HAP-1 (cell line): Measurements from ENCODE around the gene ZNF563.
"Not testable (repeated sequence)": the region's sequence is repeated elsewhere in the genome, so short reads cannot be mapped to it uniquely, and the experiment has no call there.

ENCODE experiments used
- DNase-seq, 2 experiments: peaks; one replicate each; pipeline ENCODE4 v3.0.0-alpha.2; 2016 to 2020; ENCODE audit warnings: low spot score in 2 of 2
- H3K27me3 ChIP-seq: fragments of 250-450 bp; sonication (Bioruptor Pico); 2 replicates; pipeline ENCODE4 v1.5.1; 2020; ENCODE audit warnings: low read depth, mild to moderate bottlenecking, moderate library complexity
- H3K36me3 ChIP-seq: fragments of 250-450 bp; sonication (Bioruptor Pico); replicated peaks from 2 replicates; pipeline ENCODE4 v1.5.1; 2020; ENCODE audit warnings: mild to moderate bottlenecking
- H3K4me1 ChIP-seq: fragments of 250-450 bp; sonication (Bioruptor Pico); 2 replicates; pipeline ENCODE4 v1.5.1; 2020; ENCODE audit warnings: mild to moderate bottlenecking
- H3K4me3 ChIP-seq: fragments of 250-450 bp; sonication (Bioruptor Pico); 2 replicates; pipeline ENCODE4 v1.5.1; 2020; ENCODE audit warnings: mild to moderate bottlenecking, moderate library complexity
- H3K9me3 ChIP-seq: fragments of 250-450 bp; sonication (Bioruptor Pico); 2 replicates; pipeline ENCODE4 v1.5.1; 2020; ENCODE audit warnings: mild to moderate bottlenecking, moderate library complexity
- in situ Hi-C: fragments of 300-500 bp; cut with MboI; formaldehyde crosslinking; loops from 3 replicates; pipeline ENCODE4 v1.14.3; 2020; ENCODE audit warnings: low sequenced_read_pairs, inconsistent platforms, mixed read lengths

ZNF563 gene

DNA sequence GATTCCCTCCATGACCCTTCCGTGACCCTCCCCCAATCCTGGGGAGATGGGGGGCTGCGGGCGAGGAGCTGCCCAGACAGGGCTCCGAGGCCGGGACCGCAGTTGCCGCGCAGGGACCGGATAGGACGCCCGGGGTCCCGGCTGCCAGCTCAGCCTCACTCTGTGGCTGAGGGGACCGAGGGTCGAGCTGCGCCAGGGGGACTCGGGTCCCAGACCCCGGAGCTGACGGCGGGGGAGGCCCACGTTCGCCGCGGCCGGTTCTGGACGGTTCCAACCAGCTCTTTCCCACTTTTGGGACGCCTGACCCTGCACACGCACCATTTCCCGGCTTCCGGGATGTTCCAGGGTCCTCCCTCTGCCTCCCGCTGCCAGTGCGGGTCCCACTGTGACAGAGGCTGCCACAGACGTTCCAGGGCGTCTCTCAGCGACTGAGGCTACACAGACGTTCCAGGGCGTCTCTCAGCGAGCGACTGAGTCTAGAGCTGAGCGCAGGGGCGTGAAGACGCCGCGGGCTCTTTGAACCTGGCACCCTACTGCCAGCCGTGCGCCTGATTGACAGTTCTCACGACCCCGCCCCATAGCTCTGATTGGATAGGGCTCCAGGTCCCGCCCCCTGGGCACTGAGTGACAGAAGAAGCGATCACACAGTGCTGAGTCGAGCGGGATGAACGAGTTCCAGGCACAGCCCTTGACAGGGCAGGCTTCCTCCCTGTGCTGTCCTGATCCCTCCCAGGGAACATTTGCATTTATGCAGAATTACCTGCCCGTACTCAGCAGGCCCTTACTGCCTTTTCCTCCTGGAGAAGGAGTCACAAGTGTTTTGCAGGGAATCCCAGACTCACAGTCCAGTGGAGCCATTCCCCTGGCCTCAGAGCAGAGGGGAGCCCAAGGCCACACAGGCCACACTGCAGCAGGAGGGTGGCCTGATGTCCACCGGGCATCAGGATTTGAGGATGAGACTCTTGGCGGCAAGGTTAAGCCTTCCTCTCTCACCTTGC lies at the start of gene ZNF563:
TSS of gene ZNF563 (minus strand) at position 472 of the 998 bp plus-strand sequence. CDS start at position 321, 151 bp downstream.
- Histone ChIP-seq H3K4me3 (peak within 1 kb of the TSS; percentile 74), H3K36me3 (no peaks in the 10 kb centered on the region), H3K4me1 (peaks cover 3% of the 10 kb centered on the region; the same call in 1 of the 2 replicates), H3K27me3 (no peaks in the 10 kb centered on the region), H3K9me3 (no peaks in the 10 kb centered on the region)
- peak; percentile 86 to 97 for DNase-seq
- in situ Hi-C loops: no loop called here

DNA sequence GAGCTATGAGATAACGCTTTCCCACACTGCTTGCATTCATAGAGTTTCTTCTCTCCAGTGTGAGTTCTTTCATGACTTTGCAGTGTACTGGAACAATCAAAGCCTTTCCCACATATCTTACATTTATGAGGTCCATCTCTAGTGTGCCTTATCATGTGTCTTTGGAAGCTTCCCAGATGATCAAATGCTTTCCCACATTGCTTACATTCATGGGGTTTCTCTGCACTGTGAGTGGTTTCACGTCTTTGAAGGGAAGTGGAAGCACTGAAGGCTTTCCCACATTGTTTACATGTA lies 47.0 kb upstream of the ZNF563 start:
- Histone ChIP-seq H3K4me1 (no peaks in the 10 kb centered on the region), H3K9me3 (peaks cover 16% of the 10 kb centered on the region), H3K36me3 (no peaks in the 10 kb centered on the region), H3K4me3 (no peak overlapping the region), H3K27me3 (no peaks in the 10 kb centered on the region)
- in situ Hi-C loops: no loop called here
- DNase-seq: no peak

DNA sequence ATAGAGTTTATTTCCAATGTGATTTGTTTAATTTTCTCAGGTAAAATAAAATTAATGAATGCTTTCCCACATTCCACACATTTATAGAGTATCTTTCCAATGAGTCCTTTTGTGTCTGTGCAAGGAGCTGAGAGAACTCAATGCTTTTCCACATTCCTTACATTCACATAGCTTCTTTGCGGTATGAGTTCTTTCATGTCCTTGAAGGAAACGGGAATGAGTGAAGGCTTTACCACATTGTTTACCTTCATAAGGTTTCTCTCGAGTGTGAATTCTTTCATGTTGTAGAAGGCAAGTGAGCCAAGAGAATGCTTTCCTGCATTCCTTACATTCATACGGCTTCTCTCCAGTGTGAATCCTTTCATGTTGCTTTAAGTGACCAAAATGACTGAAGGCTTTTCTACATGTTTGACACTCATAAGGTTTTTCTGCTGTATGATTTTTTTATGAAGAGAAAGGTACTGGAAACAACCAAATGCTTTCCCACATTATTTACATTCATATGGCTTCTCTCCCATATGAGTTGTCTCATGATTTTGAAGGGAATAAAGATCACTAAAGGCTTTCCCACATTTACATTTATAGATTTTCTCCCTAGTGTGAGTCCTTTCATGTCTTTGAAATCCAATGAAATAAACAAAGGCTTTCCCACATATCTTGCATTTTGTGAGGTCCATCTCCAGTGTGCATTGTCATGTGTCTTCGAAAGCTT lies 46.5 kb upstream of the ZNF563 start:
- no peak for DNase-seq
- in situ Hi-C loops: no loop called here
- H3K4me1 ChIP-seq: no peaks in the 10 kb centered on the region
- H3K27me3 ChIP-seq: no peaks in the 10 kb centered on the region
- H3K4me3 ChIP-seq: no peak overlapping the region
- H3K36me3 ChIP-seq: no peaks in the 10 kb centered on the region
- H3K9me3 ChIP-seq: peaks cover 16% of the 10 kb centered on the region

DNA sequence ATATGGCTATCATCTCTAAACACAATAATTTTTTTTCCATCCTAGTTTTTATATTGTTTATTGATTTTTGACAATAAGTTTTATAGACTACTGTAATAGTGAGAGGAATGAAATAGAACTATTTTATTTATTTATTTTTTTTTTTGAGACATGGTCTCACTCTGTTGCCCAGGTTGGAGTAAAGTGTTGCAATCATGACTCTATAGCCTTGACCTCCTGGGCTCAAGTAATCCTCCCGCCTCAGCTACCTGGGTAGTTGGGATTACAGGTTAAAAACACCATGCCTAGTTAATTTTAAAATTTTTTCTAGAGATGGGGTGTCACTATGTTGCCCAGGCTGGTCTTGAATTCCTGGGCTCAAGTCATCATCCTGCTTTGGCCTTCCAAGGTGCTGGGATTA lies 40.6 kb upstream of the ZNF563 start:
- Histone ChIP-seq H3K4me1 (no peaks in the 10 kb centered on the region), H3K36me3 (no peaks in the 10 kb centered on the region), H3K4me3 (no peak overlapping the region), H3K9me3 (peaks cover 9% of the 10 kb centered on the region), H3K27me3 (no peaks in the 10 kb centered on the region)
- in situ Hi-C loops: no loop called here
- no peak for DNase-seq

DNA sequence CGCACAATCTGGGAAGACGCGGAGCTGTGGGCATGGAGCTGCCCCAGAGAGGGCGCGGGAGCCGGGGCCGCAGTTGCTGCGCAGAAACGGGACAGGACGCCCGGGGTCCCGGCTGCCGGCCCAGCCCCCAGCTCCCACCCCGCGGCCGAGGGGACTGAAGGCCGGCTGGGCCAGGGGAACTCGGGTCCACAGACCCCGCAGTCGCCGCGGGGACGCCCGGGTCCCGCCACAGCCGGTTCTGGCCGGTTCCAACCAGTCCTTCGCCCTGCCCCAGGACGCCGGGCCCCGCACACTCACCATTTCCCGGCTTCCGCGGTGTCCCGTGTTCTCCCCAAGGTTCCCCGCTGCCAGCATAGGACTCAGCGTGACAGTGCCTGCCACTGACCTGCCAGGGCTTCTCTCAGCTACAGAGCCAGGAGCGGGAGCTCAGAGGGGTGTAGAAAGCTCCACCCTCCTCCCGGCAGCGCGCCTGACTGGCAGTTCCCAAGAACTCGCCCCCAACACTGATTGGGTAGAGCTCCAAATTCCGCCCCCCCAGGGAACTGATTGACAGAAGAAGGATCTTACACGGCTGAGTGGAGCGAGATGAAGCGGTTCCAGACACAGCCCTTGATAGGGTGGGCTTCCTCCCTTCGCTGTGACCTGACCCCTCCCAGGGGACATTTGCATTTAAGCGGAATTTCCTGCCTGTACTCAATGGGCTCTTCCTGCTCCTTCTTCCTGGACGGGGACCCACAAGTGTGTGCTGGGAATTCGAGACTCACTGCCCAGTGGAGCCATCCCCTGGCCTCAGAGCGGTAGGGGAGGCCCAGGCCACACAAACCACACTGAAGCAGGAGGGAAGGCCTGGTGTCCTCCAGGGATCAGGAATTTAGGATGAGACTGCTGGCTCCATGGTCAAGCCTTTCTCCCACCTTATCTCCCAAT lies 32.1 kb upstream of the ZNF563 start, which contains the start of gene ZNF442:
TSS of gene ZNF442 (minus strand) at position 448 of the 927 bp plus-strand sequence. CDS start 2,052 bp downstream, outside the sequence.
- peak; percentile 95 to 98 for DNase-seq
- in situ Hi-C loops: no loop called here
- Histone ChIP-seq H3K36me3 (0 out of 2 replicates have a peak, but pooled peaks cover 3% of the 10 kb centered on the region), H3K4me3 (peak within 1 kb of the TSS; percentile 75), H3K9me3 (no peaks in the 10 kb centered on the region; the same call in 1 of the 2 replicates), H3K27me3 (no peaks in the 10 kb centered on the region), H3K4me1 (no peaks in the 10 kb centered on the region; the same call in 1 of the 2 replicates)

DNA sequence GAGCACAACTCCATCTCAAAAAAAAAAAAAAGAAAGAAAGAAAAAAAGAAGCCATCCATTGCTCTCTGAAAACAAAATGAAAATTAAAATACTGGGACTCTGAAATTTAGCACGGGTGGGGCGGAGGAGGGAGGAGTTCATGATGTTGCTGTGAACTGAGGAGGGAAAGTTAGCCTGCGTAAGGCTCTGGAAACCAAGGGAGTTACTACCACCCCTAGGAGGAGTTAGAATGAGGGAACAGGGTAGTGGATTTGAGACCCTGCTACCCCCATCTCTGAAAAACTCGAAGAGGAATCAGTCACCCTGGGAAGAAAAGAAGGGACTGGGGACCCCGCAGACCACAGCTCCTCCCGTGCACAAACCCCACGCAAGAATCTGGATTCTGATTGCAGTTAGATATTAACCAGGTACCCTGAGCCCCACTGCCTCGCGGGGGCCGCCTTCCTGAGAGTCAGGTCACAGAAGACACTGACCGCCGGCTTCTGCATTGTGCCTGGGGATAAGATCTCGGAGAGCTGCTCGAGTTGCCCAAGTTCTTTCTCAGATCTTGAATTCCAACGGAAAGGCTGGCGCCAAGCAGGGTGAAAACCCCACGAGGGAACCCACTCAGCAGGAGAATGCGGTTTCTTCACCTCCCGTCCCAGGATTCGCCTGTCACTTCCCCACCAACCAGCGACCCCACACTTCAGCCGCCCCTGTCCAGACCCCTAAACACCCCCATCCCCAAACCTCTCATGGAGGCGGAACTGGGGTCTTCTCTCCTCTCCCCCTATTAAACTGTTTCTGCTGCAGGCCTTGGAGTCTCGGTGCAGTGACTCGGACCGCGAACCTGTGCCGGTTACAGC lies 31.2 kb upstream of the ZNF563 start:
- Histone ChIP-seq H3K9me3 (no peaks in the 10 kb centered on the region; the same call in 1 of the 2 replicates), H3K4me3 (peak overlapping the region; percentile 75), H3K4me1 (no peaks in the 10 kb centered on the region; the same call in 1 of the 2 replicates), H3K36me3 (0 out of 2 replicates have a peak, but pooled peaks cover 3% of the 10 kb centered on the region), H3K27me3 (no peaks in the 10 kb centered on the region)
- peak; percentile 3 to 34 for DNase-seq
- in situ Hi-C loops: no loop called here

DNA sequence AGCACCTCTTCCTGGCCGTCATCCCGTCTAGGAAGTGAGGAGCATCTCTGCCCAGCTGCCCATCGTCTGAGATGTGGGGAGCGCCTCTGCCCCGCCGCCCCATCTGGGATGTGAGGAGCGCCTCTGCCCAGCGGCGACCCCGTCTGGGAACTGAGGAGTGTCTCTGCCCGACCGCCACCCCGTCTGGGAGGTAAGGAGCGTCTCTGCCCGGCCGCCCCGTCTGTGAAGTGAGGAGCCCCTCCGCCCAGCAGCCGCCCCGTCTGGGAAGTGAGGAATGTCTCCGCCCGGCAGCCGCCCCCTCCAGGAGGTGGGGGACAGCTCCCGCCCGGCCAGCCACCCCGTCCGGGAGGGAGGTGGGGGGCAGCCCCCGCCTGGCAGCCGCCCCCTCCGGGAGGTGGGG lies 28.8 kb upstream of the ZNF563 start:
- in situ Hi-C loops, H3K4me3 ChIP-seq: not testable (repeated sequence)

DNA sequence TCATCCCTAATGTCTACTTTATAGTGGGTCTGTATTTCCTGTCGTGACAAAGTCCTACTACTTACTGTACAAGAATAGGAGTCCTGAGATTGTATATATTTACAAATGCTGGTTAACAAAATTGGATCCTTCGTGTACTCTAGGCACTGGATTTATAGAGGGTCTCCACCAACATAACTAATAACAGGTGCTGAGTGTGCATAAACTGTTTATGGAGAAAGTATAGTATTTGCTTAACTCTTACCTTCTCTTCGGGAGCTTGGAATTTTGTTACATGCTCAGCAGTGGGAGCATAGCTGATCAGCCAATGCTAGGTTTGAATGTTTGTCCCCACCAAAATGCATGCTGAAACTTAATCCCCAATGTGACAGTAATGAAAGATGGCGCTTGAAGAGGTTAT lies 19.9 kb upstream of the ZNF563 start:
- in situ Hi-C loops: no loop called here
- Histone ChIP-seq H3K4me3 (no peak overlapping the region), H3K36me3 (peaks cover 9% of the 10 kb centered on the region), H3K4me1 (no peaks in the 10 kb centered on the region), H3K9me3 (peaks cover 22% of the 10 kb centered on the region), H3K27me3 (no peaks in the 10 kb centered on the region)
- no peak for DNase-seq

More for the DNA sequence above, 28.8 kb upstream of the ZNF563 start:
- not testable (repeated sequence) for H3K4me1 ChIP-seq, H3K36me3 ChIP-seq, H3K9me3 ChIP-seq, DNase-seq, H3K27me3 ChIP-seq

DNA sequence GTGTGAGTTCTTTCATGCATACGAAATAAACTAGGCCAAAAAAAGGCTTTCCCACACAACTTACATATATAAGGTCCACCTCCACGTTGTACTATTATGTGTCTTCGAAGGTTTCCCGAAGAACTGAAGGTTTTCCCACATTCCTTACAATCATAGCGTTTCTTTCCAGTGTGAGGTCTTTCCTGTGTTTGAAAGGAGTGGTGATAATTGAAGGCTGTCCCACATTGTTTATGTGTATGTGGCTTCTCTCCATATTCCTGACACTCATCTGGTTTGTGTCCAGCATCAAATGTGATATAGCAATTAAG lies 17.4 kb upstream of the ZNF563 start:
- no peak for DNase-seq
- H3K4me1 ChIP-seq: no peaks in the 10 kb centered on the region
- H3K9me3 ChIP-seq: peaks cover 20% of the 10 kb centered on the region
- H3K4me3 ChIP-seq: no peak overlapping the region
- in situ Hi-C loops: no loop called here
- H3K36me3 ChIP-seq: peaks cover 9% of the 10 kb centered on the region
- no peaks in the 10 kb centered on the region for H3K27me3 ChIP-seq

DNA sequence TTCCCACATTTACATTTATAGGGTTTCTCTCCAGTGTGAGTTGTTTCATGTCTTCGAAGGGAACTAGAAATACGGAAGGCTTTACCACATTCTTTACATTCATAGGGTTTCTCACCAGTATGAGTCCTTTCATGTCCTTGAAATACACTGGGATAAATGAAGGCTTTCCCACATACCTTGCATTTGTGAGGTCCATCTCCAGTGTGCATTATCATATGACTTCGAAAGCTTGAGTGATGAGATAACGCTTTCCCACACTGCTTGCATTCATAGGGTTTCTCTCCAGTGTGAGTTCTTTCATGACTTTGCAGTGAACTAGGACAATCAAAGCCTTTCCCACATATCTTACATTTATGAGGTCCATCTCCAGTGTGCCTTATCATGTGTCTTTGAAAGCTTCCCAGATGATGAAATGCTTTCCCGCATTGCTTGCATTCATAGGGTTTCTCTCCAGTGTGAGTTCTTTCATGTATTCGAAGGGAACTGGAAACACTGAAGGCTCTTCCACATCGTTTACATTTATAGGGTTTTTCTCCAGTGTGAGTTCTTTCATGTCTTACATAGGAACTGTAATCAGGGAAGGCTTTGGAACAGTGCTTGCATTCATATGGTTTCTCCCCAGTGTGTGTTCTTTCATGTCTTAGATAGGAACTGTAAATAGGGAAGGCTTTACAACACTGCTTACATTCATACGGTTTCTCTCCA lies 16.9 kb upstream of the ZNF563 start:
- Histone ChIP-seq H3K9me3 (peaks cover 22% of the 10 kb centered on the region), H3K4me3 (no peak overlapping the region), H3K27me3 (no peaks in the 10 kb centered on the region), H3K36me3 (peaks cover 9% of the 10 kb centered on the region), H3K4me1 (no peaks in the 10 kb centered on the region)
- no peak for DNase-seq
- in situ Hi-C loops: no loop called here

DNA sequence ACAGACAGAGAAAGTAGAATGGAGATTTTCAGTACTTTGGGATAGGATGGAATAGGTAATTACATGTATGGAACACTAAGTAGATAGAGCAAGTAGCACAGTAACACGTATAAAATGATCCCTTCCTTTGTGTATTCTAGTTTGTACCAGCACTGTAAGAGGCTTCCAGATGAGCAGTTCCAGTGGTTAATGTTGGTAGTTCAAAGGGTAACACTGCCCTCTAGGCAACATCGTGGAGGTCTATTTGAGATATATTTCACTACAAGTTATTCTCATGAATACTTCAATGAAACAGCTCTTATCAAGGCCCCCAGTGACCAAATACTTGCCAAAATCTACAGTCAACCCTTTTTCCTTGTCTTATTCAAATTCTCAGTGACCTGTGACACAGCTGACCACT lies 13.5 kb upstream of the ZNF563 start:
- peaks cover 21% of the 10 kb centered on the region for H3K9me3 ChIP-seq
- DNase-seq: no peak
- H3K4me1 ChIP-seq: no peaks in the 10 kb centered on the region
- H3K4me3 ChIP-seq: no peak overlapping the region
- in situ Hi-C loops: no loop called here
- peaks cover 9% of the 10 kb centered on the region for H3K36me3 ChIP-seq
- no peaks in the 10 kb centered on the region for H3K27me3 ChIP-seq

DNA sequence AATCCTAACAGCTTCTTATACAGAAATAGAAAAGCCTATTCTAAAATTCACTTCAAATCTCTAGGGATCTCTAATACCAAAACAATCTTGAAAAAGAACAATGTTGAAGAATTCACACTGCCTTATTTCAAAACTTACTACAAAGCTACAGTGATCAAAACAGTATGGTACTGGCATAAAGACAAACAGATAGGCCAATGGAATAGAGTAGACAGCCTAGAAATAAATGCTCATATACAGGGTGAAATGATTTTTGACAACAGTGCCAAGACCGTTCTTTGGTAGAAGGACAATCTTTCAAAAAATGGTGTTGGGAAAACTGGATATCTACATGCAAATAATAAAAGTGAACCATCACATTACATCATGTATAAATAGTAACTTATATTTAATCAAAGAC lies 11.8 kb upstream of the ZNF563 start:
- H3K4me1 ChIP-seq: no peaks in the 10 kb centered on the region
- H3K36me3 ChIP-seq: no peaks in the 10 kb centered on the region
- peaks cover 14% of the 10 kb centered on the region for H3K9me3 ChIP-seq
- DNase-seq: no peak
- H3K4me3 ChIP-seq: no peak overlapping the region
- in situ Hi-C loops: no loop called here
- no peaks in the 10 kb centered on the region for H3K27me3 ChIP-seq
